NCI-H146 (cell line): ENCODE data around the gene TFCP2L1.

Experiments
- DNase-seq: peaks from one replicate; lab custom pipeline; 2025; lab: John Stamatoyannopoulos, UW

Gene TFCP2L1

GRCh38 chr2:121171625-121172119, 113.3 kb downstream of the TFCP2L1 start:
- DNase-seq: no peak

- no peak for DNase-seq
Measured at GRCh38 chr2:121170577-121170976, 114.4 kb downstream of the TFCP2L1 start.

- DNase-seq: no peak
Measured at GRCh38 chr2:121167411-121167810, 117.6 kb downstream of the TFCP2L1 start.
